HepG2 (cell line): ENCODE data around the gene GCN1. TPM values are rescaled to one million over a fixed set of nuclear protein-coding genes. Genes with fewer than 3 reads are reported as not detected.

Source experiments
- ARID3A ChIP-seq: IDR thresholded peaks from 2 replicates; pipeline ENCODE4 v1.6.1; 2012; ENCODE audit warnings: low read depth, low read length, improper control_type of control experiment
- CENPT ChIP-seq: sonication (generic); formaldehyde crosslinking; IDR thresholded peaks from 2 replicates; pipeline ENCODE4 v1.8.0; 2022; ENCODE audit warnings: low read depth, mild to moderate bottlenecking, moderate library complexity, missing genetic modification reagents
- DPF2 ChIP-seq: sonication (generic); formaldehyde crosslinking; IDR thresholded peaks from 2 replicates; pipeline ENCODE4 v1.4.0; 2020; ENCODE audit warnings: mild to moderate bottlenecking, low read depth, missing genetic modification reagents, borderline replicate concordance
- ETV5 ChIP-seq: IDR thresholded peaks from 2 replicates; pipeline ENCODE4 v1.6.1; 2018; ENCODE audit warnings: missing biosample characterization, missing genetic modification reagents, inconsistent platforms, borderline replicate concordance
- MBNL3 ChIP-seq: fragments of 250-450 bp; sonication (Bioruptor Pico); conservative IDR thresholded peaks from 2 replicates; pipeline ENCODE4 v1.8.0; 2022; ENCODE audit warnings: mild to moderate bottlenecking, inconsistent platforms
- MED13 ChIP-seq: sonication (generic); formaldehyde crosslinking; IDR thresholded peaks from 2 replicates; pipeline ENCODE4 v1.5.0; 2020; ENCODE audit warnings: missing genetic modification reagents
- NKX3-1 ChIP-seq: sonication (generic); formaldehyde crosslinking; IDR thresholded peaks from 2 replicates; pipeline ENCODE4 v1.5.0; 2020; ENCODE audit warnings: missing genetic modification reagents
- PAF1 ChIP-seq: IDR thresholded peaks from 2 replicates; pipeline ENCODE4 v1.6.1; 2016; ENCODE audit warnings: missing genetic modification reagents, missing compliant biosample characterization
- PBX2 ChIP-seq: IDR thresholded peaks from 2 replicates; pipeline ENCODE4 v1.6.1; 2016; ENCODE audit warnings: control low read depth
- RFX3 ChIP-seq: IDR thresholded peaks from 2 replicates; pipeline ENCODE4 v1.6.1; 2016; ENCODE audit warnings: missing biosample characterization, missing genetic modification reagents
- SATB2 ChIP-seq: sonication (generic); formaldehyde crosslinking; IDR thresholded peaks from 2 replicates; pipeline ENCODE4 v1.5.0; 2020; ENCODE audit warnings: missing genetic modification reagents
- SMAD1 ChIP-seq: sonication (generic); formaldehyde crosslinking; IDR thresholded peaks from 2 replicates; pipeline ENCODE4 v1.4.0; 2020; ENCODE audit warnings: missing genetic modification reagents, low read depth, mild to moderate bottlenecking, borderline replicate concordance
- ZBTB37 ChIP-seq: sonication (generic); formaldehyde crosslinking; IDR thresholded peaks from 2 replicates; pipeline ENCODE4 v1.4.0; 2020; ENCODE audit warnings: mild to moderate bottlenecking, missing genetic modification reagents
- ZBTB46 ChIP-seq: sonication (generic); formaldehyde crosslinking; IDR thresholded peaks from 2 replicates; pipeline ENCODE4 v1.4.0; 2020; ENCODE audit warnings: mild to moderate bottlenecking, missing genetic modification reagents, borderline replicate concordance
- ZHX1 ChIP-seq: sonication (generic); formaldehyde crosslinking; IDR thresholded peaks from 2 replicates; pipeline ENCODE4 v1.8.1; 2022; ENCODE audit warnings: low read depth, mild to moderate bottlenecking, missing genetic modification reagents
- ZNF230 ChIP-seq: sonication (generic); formaldehyde crosslinking; IDR thresholded peaks from 2 replicates; pipeline ENCODE4 v1.4.0; 2020; ENCODE audit warnings: mild to moderate bottlenecking, missing genetic modification reagents
- ZNF326 ChIP-seq: sonication (generic); formaldehyde crosslinking; IDR thresholded peaks from 2 replicates; pipeline ENCODE4 v1.4.0; 2020; ENCODE audit warnings: missing genetic modification reagents, borderline replicate concordance
- ZNF460 ChIP-seq: sonication (generic); formaldehyde crosslinking; IDR thresholded peaks from 2 replicates; pipeline ENCODE4 v1.5.1; 2020; ENCODE audit warnings: missing genetic modification reagents, mild to moderate bottlenecking, borderline replicate concordance
- polyA plus RNA-seq, 8 experiments: library from polyadenylated mRNA; depleted of rRNA in 3 of 8; stranded (reverse) in 7 of 8; unstranded in 1 of 8; fragments of >200 nt; fragmentation: Illumina TruSeq in 4 of 8; extraction: Trizol in 4 of 8; gene quantifications; 2 replicates each; pipeline versions ENCODE4 v1.2.1 to v1.2.3, GENCODE V29; 2011 to 2016; ENCODE audit warnings: low read depth in 4 of 8, missing spikeins in 1 of 8, mixed read lengths in 1 of 8; ENCODE audit not compliant: insufficient read depth in 1 of 8
- total RNA-seq, 5 experiments: library from RNA; depleted of rRNA; stranded (reverse); fragments of >200 nt; fragmentation: Illumina TruSeq; extraction: Trizol; gene quantifications; 2 replicates each; pipeline ENCODE4 v1.2.3, GENCODE V29; 2016; ENCODE audit warnings: low read depth in 1 of 5

The GCN1 gene
- total and polyA plus RNA-seq, 2 of the 13 experiments (the other 11 are each of a cell fraction or from before 2014, with no cell fraction given) = 58.2 to 83.0 TPM

GRCh38 chr12:120086801-120087621 is 107.5 kb downstream of the GCN1 start (continued):
- 0 out of 2 replicates have a peak, but pooled peaks have one; percentile 29 for TF ChIP-seq ZHX1 (CRISPR knock-in tag)
- TF ChIP-seq ARID3A = peak; percentile 44; the same call in 1 of the 2 replicates
- TF ChIP-seq PAF1 (CRISPR knock-in tag) = no peak
- TF ChIP-seq ZNF230 (CRISPR knock-in tag) = 0 out of 2 replicates have a peak, but pooled peaks have one; percentile 31
- TF ChIP-seq MED13 (CRISPR knock-in tag) = no peak
- peak; percentile 81 for TF ChIP-seq ETV5
- no peak for TF ChIP-seq PBX2 (CRISPR knock-in tag)
- no peak for TF ChIP-seq ZNF326 (CRISPR knock-in tag)
- TF ChIP-seq ZBTB37 (CRISPR knock-in tag) = no peak
- peak; percentile 87; the same call in 1 of the 2 replicates for TF ChIP-seq SMAD1 (CRISPR knock-in tag)
- no peak for TF ChIP-seq CENPT (CRISPR knock-in tag)
- TF ChIP-seq SATB2 (CRISPR knock-in tag) = no peak
- TF ChIP-seq DPF2 (CRISPR knock-in tag) = no peak
- no peak for TF ChIP-seq ZBTB46 (CRISPR knock-in tag)
- no peak for TF ChIP-seq NKX3-1 (CRISPR knock-in tag)
- TF ChIP-seq ZNF460 (CRISPR knock-in tag) = no peak; the same call in 1 of the 2 replicates
- TF ChIP-seq RFX3 (CRISPR knock-in tag) = peak; percentile 93
- TF ChIP-seq MBNL3 (CRISPR knock-in tag) = no peak
